HG03066 (cell line): ENCODE data around the gene FGF12.

Source experiments
- ATAC-seq: cut with Tn5 transposase; IDR thresholded peaks from one replicate; pipeline ENCODE4 v1.9.1; 2021; ENCODE audit warnings: low read depth; ENCODE audit not compliant: unreplicated experiment

FGF12 gene

DNA sequence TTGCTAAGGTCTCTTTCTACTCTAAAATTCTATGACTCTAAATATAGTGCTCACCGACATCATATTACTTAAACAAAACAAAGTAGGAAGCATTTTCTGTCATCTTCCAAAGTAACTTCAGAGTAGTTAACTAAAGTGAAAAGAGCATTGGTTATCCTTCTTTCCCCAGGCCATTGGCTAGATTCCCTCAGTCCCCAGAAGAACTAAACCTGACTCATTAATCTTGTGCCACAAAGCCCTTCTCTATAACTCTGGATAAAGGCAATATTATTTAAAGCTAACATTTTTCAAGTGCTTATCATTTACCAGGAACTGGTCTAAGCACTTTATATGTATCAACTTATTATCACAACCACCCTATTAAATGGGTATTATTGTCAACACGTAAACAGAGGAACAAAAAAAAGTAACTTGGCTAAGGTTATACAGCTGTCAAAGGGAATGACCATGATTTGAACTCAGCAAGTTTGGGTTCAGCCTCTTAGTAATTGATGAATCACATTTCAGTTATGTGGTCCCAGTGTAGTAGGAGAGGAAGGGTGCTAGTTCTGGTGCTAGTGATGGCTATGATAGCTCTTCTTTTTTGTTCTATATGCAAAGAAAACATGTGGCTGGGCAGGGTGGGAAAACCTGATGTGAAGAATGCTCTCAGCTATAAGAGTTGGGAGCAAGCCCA lies 304.9 kb downstream of the FGF12 start:
- ATAC-seq: no peak

DNA sequence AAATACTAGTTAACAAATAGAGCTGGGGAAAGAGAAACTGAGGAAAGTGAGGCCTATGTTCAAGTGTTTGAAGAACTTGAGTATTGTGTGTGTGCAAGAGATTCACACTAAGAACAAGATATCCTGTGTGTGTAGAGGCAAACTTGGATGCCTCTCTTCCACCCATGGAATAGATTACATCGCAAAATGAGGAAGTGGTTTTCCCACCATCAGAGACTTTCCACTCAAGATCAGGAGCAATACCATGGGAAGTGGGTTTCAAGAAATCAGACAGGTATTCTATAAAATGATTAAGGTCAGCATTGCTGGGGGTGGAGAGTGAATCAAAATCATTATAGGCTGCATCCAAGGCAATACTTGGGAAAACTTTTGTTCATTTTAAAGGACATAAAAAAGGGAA lies 308.0 kb downstream of the FGF12 start:
- ATAC-seq: no peak

DNA sequence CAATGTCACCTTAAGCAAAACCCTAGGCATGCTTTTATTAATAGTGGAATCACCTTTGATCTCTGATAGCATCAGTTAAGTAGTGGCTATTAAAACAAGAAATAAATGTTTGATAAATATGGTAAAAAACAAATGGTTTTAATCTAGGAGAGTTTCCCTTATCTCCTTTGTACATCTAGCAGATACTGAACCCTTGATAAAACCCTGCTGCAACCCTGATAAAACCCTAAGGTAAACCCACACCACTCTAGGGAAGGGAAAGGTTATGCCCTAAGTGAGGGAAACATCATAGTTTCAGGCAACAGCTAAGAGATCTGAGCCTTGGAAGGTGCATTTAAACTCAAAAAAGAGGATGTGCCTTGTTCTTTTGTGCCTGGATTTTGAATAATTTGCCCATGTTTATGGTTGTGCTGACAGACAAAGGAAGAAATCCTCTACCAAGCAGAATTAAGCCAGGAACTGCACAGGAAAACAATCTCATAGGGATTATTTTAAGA lies 309.7 kb downstream of the FGF12 start:
- ATAC-seq: no peak

DNA sequence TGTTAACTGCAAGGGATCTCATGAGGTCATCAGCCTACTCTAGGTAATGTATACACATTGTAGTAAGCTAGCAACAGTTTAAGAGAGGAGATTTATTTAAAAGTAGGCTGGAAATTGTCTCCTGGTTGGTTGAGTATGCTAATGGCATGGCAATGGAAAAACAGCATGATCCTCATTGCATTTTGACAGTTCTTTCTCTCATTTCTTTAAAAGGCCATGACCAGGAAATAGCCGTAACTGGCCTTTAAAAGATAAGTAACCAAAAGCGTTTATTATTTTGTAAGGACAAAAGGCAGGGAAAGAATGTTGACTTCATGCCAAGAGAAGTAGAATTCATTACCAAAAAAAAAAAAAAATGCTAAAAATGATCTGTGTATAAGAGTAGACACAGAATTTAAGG lies 310.3 kb downstream of the FGF12 start:
- ATAC-seq: no peak

DNA sequence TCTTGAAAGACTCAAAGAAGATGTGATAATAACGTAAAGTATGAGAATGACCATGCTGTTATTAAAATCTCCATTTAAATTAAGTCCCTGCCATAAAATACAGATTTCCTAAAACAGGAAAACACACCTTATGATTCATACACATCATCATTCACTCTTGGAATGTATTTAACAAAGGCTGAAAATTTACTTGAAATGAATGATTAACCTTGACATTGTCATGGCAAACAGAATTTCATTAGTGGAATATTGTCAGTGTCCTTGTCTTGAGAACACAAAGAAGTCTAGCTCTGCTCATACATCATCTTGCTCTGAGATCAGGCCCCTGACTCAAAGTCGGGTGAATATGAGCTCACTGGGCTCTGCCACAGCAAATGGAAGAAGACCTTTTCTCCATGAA lies 313.9 kb downstream of the FGF12 start:
- ATAC-seq: no peak

DNA sequence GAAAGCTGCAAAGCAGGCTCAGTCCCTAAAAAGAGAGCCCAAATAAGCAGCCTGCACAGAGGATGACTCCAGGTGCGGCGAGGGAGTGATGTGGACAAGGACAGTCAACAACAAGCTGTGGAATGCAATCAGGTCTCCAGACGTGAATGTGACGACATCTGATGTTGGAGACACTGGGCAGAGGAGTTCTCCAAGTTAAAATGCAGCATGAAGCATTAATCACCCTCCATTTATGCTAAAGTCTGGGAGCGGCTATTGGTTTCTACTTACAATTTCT lies 316.7 kb downstream of the FGF12 start:
- no peak for ATAC-seq

DNA sequence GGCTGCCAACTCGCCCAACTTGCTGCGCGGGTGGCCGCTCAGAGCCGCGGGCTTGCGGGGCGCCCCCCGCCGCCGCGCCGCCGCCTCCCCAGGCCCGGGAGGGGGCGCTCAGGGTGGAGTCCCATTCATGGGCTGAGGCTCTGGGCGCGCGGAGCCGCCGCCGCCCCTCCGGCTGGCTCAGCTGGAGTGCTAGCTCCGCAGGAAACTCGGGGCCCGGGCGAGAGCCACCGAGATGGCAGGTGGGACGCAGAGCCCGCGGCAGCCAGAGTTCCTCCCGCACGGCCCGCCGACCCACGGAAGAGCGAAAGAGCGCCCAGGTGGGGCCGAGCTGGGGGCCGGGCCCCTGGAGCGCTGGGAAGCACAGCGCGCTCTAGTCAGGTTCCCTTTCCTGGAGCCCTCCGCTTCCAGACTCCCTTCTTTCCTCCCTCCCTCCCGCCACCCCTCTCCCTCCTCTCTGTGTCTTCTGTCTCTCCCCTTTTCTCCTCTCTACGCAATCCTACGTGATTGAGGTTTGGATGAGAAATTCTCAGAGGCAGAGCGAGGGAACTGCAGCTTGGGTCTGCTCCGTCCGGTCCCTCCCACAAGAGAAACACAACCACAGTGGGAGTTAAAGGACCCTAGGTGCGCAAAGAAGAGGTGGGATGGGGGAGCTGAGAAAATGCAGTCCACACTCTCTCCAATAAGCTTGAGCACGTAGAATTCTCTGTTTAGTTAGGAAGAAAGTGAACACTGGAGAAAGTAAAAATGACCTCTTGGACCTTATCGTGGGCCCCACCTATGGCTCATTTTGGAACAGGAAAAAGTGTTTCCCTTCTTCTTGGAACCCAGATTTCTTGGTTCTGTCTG lies 317.3 kb downstream of the FGF12 start:
- ATAC-seq: no peak

DNA sequence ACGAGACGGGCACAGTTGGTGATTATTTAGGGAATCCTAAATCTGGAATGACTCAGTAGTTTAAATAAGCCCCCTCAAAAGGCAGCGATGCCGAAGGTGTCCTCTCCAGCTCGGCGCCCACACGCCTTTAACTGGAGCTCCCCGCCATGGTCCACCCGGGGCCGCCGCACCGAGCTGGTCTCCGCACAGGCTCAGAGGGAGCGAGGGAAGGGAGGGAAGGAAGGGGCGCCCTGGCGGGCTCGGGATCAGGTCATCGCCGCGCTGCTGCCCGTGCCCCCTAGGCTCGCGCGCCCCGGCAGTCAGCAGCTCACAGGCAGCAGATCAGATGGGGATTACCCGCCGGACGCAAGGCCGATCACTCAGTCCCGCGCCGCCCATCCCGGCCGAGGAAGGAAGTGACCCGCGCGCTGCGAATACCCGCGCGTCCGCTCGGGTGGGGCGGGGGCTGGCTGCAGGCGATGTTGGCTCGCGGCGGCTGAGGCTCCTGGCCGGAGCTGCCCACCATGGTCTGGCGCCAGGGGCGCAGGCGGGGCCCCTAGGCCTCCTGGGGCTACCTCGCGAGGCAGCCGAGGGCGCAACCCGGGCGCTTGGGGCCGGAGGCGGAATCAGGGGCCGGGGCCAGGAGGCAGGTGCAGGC lies 318.0 kb downstream of the FGF12 start:
- ATAC-seq: no peak

DNA sequence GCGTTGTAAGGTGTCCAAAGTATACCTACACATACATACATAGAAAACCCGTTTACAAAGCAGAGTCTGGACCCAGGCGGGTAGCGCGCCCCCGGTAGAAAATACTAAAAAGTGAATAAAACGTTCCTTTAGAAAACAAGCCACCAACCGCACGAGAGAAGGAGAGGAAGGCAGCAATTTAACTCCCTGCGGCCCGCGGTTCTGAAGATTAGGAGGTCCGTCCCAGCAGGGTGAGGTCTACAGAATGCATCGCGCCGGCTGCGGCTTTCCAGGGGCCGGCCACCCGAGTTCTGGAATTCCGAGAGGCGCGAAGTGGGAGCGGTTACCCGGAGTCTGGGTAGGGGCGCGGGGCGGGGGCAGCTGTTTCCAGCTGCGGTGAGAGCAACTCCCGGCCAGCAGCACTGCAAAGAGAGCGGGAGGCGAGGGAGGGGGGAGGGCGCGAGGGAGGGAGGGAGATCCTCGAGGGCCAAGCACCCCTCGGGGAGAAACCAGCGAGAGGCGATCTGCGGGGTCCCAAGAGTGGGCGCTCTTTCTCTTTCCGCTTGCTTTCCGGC lies 318.6 kb downstream of the FGF12 start:
- ATAC-seq: no peak

DNA sequence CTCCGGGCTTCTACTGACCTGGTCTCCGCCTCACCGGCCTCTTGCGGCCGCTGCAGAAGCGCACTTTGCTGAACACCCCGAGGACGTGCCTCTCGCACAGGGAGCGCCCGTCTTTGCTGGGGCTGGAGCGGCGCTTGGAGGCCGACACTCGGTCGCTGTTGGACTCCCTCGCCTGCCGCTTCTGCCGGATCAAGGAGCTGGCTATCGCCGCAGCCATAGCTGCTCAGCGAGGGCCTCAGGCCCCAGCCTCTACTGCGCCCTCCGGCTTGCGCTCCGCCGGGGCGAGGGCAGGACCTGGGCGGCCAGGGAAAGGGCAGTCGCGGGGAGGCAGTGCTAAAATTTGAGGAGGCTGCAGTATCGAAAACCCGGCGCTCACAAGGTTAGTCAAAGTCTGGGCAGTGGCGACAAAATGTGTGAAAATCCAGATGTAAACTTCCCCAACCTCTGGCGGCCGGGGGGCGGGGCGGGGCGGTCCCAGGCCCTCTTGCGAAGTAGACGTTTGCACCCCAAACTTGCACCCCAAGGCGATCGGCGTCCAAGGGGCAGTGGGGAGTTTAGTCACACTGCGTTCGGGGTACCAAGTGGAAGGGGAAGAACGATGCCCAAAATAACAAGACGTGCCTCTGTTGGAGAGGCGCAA lies 319.2 kb downstream of the FGF12 start:
- ATAC-seq: no peak

DNA sequence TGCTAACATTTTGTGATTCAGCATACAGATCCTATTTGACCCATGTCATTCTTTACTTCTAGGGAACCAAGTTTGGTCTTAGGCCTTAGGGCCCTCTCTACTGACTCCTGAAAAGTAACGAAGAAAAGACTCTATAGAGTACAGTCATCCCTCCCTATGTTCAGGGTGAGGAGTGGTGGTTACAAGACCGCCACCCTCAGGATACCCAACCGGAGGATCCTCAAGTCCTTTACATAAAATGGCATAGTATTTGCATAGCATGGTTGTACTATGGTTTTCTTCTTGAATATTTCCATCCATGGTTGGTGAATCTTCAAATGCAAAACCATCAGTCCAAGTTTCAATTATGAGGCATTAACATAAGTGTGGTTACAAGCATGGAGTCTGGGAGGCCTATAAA lies 327.6 kb downstream of the FGF12 start:
- ATAC-seq: no peak

DNA sequence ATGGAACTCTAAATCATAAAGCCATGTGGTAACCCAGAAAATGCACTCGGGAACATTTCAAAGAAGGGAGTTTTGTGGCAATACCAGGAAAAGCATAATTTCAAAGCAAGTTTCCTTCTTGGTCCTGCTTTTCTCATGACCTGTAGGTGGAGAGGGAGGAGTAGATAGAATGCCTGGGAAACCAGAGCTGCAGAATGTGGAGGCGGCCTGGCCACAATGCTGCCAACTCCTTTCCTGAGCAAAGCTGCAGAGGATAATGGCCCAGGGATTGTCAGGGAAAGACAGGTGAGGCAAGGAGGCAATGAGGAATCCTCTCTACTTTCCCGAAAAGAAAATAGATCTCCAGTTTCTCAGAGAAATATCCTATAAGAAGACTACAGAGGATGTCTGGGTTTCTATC lies 330.3 kb downstream of the FGF12 start:
- ATAC-seq: no peak

DNA sequence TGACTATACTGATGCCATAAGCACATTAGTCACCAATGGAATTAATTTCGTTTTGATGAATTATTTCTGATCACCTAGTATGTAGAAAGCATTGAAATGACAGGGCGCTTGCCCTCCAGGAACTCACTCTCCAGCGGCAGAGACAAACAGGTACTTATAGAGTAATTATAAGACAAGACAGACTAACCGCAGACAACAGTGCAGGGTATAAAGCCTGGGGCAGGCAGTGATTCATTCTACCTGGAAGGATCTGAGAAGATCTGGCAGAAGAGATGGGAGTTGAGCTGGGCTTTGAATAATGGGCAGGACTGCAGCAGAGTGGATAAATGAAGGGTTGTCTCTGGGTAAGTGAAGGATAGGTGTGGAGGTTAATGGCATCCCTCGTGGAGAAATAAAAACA lies 331.8 kb downstream of the FGF12 start:
- no peak for ATAC-seq

DNA sequence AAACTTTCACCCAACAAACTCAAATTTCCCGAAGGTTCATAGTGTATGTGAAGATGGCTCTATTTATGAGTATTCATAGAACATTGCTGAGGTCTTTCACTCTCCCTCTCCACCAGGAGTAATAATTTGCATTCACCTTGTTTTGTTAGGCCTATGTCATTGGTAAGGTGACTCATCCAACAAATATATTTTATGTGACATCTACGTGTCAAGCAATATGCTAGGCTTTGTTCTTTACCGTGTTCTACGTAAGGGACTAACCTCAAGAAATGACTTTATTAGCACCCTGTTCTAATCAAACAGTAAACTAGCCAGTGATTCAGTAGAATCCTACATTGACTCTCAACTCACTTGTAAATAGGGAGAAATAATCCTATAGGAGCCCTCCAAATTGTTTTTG lies 334.4 kb downstream of the FGF12 start:
- no peak for ATAC-seq

DNA sequence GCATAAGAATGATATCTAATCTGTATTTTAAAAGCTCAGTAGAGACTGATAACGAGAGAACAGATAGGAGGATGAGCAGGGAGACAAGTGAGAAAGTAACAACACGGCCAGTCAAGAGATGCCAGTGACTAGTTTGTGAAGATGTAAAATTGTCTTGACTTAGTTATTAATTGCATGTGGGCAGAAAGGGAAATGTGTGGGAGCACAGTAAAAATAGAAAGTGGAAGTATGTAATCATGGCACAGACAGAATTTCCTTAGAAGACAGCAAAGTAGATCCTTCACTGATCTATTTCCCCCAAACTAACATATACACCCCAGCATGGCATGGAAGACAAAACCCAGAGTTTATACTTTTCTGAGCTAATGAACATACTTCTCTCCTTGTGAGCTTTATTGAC lies 344.5 kb downstream of the FGF12 start:
- no peak for ATAC-seq

DNA sequence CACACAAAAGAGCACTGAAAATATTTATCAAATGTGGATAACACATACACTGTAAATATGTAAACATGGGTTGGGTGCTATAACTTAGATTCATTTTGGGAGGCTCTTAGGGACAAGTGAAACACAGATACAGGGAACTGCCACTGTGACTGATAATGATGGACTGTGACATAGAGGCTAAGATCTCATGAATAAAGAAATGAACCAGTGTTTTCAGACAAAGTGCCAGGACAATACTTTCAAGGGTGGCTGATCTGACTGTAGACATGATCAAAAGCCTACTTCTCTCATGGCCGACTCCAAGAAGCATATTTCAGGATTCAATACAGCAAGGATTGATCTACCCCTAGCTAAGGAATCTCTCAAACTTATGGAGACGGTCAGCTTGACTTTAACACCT lies 353.8 kb downstream of the FGF12 start:
- ATAC-seq: no peak

DNA sequence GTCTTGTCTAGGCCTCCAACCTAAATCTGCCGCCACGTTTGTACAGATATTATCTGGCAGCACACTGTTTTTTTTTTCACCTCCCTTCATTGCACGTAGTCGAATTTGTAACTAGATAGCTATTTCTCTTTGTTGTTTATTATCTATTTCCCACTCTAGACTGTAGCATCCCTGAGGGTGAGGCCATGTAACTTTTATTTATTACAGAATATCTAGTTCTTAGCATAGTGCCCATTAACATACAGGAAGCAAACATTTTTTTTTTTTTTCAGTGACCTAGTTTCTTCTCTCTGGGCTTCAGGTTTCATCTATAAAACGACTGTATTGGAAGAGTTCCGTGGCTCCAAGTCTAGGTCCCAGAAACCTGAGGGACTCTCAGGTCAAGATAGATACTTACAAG lies 354.3 kb downstream of the FGF12 start:
- no peak for ATAC-seq

DNA sequence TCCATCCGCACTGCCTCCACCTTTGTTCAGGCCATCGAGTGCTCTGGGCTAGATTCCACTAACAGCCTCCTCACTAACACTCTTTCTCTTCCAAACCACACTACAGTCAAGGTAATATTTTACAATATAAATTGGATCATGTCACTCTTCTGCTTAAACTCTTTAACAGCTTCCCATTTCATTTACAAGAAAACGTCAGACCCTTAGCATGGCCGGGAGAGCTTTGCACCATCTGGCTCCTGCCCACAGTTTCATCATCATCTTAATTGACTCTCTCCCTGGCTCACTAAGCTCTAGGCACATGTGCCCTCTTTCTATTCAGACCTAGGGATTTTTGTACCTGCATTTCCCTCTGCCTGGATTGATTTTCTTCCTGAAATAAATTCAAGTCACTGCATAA lies 354.7 kb downstream of the FGF12 start:
- no peak for ATAC-seq

DNA sequence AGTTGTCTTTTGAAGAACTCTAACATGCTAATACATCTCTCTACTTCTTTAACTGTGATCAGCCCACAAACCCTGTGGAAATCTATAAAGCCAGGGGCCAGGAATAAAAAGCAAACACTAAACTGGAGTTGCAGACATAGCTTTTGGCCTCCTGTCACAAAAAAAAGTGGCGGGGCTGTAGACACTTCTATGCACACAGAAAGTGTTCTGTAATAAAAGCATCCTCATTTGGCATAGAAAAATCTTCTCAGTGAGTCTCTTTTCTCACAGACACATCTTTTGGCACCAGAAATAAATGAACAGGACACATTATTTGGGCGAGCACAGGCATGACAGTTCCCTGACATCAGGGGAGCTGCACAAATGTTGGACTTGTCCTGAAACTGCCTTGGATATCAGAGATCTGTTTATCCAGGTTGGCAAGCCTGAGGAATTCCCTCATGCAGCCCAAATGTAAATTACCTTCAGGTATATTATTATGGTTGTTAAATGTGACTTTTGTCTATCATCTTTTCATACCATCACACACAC lies 355.4 kb downstream of the FGF12 start:
- no peak for ATAC-seq

DNA sequence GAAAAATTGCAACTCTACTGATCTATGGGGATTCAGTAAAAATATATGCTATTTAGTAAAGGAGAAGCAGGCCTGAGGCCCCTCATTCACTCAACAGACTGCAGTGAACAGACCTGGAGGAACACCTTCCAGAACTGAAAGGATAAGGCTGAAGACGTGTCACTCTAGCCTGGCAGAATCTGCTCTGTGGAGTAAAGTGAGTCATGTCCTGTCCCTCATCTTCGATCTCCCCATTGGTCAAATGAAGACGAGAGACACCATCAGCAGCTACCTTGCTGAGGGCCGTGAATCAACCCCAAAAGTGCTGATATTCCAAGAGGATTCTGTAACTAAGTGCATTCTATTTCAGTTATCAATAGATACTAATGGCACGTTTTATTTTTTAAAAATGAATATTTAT lies 359.7 kb downstream of the FGF12 start:
- ATAC-seq: no peak

DNA sequence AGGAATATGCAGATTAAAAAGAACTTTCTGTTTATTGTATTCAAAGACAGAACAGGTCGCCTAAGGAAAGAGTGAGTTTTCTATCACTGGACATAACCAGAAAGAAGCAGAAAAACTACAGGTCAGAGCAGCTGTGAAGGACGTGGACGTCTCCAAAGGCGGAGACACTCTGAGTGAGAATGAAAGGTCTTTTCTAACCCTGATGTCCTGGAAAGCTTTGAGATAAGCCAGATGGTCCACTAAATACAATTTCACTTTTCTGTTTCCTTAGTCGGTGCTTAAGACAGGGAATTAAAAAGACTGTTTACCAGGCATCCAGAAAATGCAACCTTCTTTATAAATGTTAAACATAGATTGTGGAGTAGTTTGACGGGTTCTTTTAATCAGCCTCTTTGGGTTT lies 360.4 kb downstream of the FGF12 start:
- ATAC-seq: no peak
